Esophagus muscularis mucosa (tissue), 4 donors: ENCODE data around the gene CAMKMT. TPM values are rescaled to one million over a fixed set of nuclear protein-coding genes. Genes with fewer than 3 reads are reported as not detected.

ENCODE experiments used
- DNase-seq: peaks from one replicate; pipeline ENCODE4 v3.0.0-alpha.2; 2017; ENCODE audit errors: extremely low spot score
- H3K27ac ChIP-seq, 4 donors: fragments of 200-600 bp; sonication (generic); replicated peaks in 1 of 4; 1 replicate in 3 of 4; 2 replicates in 1 of 4; pipeline ENCODE4 v1.5.1; 2016 to 2019; ENCODE audit warnings: mild to moderate bottlenecking in 1 of 4
- H3K27me3 ChIP-seq, 4 donors: fragments of 200-600 bp; sonication (generic); one replicate each; pipeline versions ENCODE4 v1.5.1 to v1.6.0; 2016 to 2019
- H3K36me3 ChIP-seq, 4 donors: fragments of 200-600 bp; sonication (generic); one replicate each; pipeline ENCODE4 v1.5.1; 2016 to 2019
- H3K4me1 ChIP-seq, 4 donors: fragments of 200-600 bp; sonication (generic); one replicate each; pipeline ENCODE4 v1.5.1; 2016 to 2019
- H3K4me3 ChIP-seq, 4 donors: fragments of 200-600 bp; sonication (generic); 1 replicate in 2 of 4; 2 replicates in 2 of 4; pipeline ENCODE4 v1.5.1; 2016 to 2019; ENCODE audit warnings: mild to moderate bottlenecking in 4 of 4, moderate library complexity in 1 of 4
- H3K9me3 ChIP-seq, 4 donors: fragments of 200-600 bp; sonication (generic); 1 replicate in 3 of 4; 2 replicates in 1 of 4; pipeline ENCODE4 v1.5.1; 2016 to 2019
- EP300 ChIP-seq: sonication (generic); formaldehyde crosslinking; IDR thresholded peaks from one replicate; pipeline ENCODE4 v1.6.1; 2017; ENCODE audit warnings: antibody characterized with exemption
- POLR2A ChIP-seq: fragments of 450-650 bp; IDR thresholded peaks from one replicate; pipeline ENCODE4 v1.6.1; 2017; ENCODE audit warnings: antibody characterized with exemption, moderate library complexity, mild to moderate bottlenecking, low read depth
- POLR2AphosphoS5 ChIP-seq, 2 donors: sonication (generic); formaldehyde crosslinking; IDR thresholded peaks; one replicate each; pipeline ENCODE4 v1.6.1; 2017; ENCODE audit warnings: antibody characterized with exemption in 2 of 2
- WGBS: methylation state at CpG from one replicate; pipeline ENCODE4 v1.1.5; 2018; 5-methylcytosine and 5-hydroxymethylcytosine counted together
- intact Hi-C: fragments of 100-400 bp; cut with DNase I; formaldehyde crosslinking; loops from one replicate; pipeline ENCODE4 v1.15.1; 2023
- total RNA-seq, 4 donors: library from RNA; depleted of rRNA; stranded (reverse); fragments of >200 nt; gene quantifications; one replicate each; pipeline versions ENCODE4 v1.1.0 to v1.2.1, GENCODE V29; 2016
- TF ChIP-seq, protein P1 (sequence below), 3 experiments: fragments of 200-600 bp in 2 of 3; fragments of 450-650 bp in 1 of 3; sonication (generic) in 2 of 3; IDR thresholded peaks; one replicate each; pipeline ENCODE4 v1.5.1; 2017 to 2019; ENCODE audit warnings: antibody characterized with exemption in 3 of 3, mild to moderate bottlenecking in 2 of 3, moderate library complexity in 1 of 3

Gene CAMKMT
- total RNA-seq, 4 donors from 2014 or later: 5.8 to 8.3 (median 6.9) TPM

DNA sequence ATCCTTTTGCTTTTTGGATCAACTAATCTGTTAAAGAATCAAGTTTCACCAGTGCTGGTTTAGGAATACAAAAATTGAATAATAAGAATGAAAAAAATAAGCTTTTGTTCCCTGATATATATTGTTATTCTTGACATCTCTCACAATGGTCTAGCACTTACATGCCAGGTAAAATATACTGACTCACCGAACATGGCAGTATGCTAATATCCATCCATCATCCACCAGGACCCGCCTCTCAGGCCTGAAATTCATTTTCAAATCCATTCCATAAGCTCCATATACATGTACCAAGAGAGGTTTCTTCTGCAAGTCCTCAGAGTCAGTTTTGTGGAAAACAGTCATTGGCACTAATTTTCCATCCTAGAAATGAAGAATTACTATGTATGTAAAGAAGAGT, 33.0 kb upstream of the CAMKMT start:
- H3K9me3 ChIP-seq: no peaks in the 10 kb centered on the region
- intact Hi-C loops: no loop called here
- TF ChIP-seq EP300 (no peak), POLR2AphosphoS5 (IDR thresholded peaks at IDR 0.05) (no peak), POLR2A (no peak)
- TF ChIP-seq, protein P1, sequence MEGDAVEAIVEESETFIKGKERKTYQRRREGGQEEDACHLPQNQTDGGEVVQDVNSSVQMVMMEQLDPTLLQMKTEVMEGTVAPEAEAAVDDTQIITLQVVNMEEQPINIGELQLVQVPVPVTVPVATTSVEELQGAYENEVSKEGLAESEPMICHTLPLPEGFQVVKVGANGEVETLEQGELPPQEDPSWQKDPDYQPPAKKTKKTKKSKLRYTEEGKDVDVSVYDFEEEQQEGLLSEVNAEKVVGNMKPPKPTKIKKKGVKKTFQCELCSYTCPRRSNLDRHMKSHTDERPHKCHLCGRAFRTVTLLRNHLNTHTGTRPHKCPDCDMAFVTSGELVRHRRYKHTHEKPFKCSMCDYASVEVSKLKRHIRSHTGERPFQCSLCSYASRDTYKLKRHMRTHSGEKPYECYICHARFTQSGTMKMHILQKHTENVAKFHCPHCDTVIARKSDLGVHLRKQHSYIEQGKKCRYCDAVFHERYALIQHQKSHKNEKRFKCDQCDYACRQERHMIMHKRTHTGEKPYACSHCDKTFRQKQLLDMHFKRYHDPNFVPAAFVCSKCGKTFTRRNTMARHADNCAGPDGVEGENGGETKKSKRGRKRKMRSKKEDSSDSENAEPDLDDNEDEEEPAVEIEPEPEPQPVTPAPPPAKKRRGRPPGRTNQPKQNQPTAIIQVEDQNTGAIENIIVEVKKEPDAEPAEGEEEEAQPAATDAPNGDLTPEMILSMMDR (IDR thresholded peaks at IDR 0.05): no peak
- peaks cover 24 to 79% (median 37%) of the 10 kb centered on the region in 4 donors for H3K36me3 ChIP-seq
- H3K27me3 ChIP-seq: no peaks in the 10 kb centered on the region
- peaks cover 0 to 23% (median 21%) of the 10 kb centered on the region in 4 donors for H3K4me1 ChIP-seq
- DNase-seq: no peak
- WGBS: 88% methylated on average over 2 of the region's 2 CpGs
- no peak overlapping the region for H3K27ac ChIP-seq
- H3K4me3 ChIP-seq: no peak overlapping the region

DNA sequence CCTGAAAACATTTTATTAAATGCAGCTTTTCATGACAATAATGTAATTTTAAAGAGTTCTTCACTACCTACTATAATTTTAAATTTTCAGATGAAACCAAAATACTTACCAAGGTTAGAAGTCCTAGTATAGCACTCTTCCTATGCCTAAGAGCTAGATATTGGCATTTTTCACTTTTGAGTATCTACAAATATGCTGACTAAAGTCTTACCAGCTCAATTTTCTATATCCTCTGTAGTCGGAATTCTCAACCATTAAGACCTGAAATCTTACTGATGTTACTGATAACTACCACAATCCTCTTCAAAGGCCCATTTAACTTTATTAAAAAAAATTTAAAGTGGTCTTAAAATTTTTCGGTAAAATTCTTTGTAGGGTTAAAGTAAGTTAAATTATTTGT, 32.4 kb upstream of the CAMKMT start:
- peaks cover 0 to 29% (median 21%) of the 10 kb centered on the region in 4 donors for H3K4me1 ChIP-seq
- peaks cover 23 to 78% (median 36%) of the 10 kb centered on the region in 4 donors for H3K36me3 ChIP-seq
- no peak overlapping the region for H3K27ac ChIP-seq
- no peak overlapping the region for H3K4me3 ChIP-seq
- TF ChIP-seq EP300 (no peak), POLR2AphosphoS5 (IDR thresholded peaks at IDR 0.05) (no peak), POLR2A (no peak)
- TF ChIP-seq, protein P1 (IDR thresholded peaks at IDR 0.05): no peak
- H3K9me3 ChIP-seq: no peaks in the 10 kb centered on the region
- WGBS: 100% methylated on average over 2 of the region's 2 CpGs
- intact Hi-C loops: no loop called here
- DNase-seq: no peak
- H3K27me3 ChIP-seq: no peaks in the 10 kb centered on the region

DNA sequence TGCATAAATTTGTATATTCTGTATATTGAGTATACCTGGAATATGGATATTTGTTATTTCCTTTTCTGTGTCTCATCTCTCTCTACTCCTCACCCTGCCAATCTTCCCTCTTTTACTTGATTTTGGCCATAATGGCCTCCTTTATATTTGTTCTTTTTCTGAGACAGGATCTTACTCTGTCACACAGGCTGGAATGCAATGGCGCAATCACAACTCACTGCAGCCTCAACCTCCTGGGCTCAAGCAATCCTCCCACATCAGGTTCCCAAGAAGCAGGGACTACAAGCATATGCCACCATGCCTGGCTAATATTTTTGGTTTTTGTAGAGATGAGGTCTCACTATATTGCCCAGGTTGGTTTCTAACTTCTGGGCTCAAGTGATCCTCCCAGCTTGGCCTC, 30.9 kb upstream of the CAMKMT start:
- no peak for TF ChIP-seq POLR2AphosphoS5 (IDR thresholded peaks at IDR 0.05)
- TF ChIP-seq EP300: no peak
- no peak for TF ChIP-seq POLR2A
- TF ChIP-seq, protein P1 (IDR thresholded peaks at IDR 0.05): no peak
- H3K27me3 ChIP-seq: no peaks in the 10 kb centered on the region
- intact Hi-C loops: no loop called here
- H3K4me1 ChIP-seq: peaks cover 0 to 21% (median 6%) of the 10 kb centered on the region in 4 donors
- no peak overlapping the region for H3K27ac ChIP-seq
- DNase-seq: no peak
- H3K4me3 ChIP-seq: no peak overlapping the region
- H3K9me3 ChIP-seq: no peaks in the 10 kb centered on the region
- peaks cover 20 to 80% (median 39%) of the 10 kb centered on the region in 4 donors for H3K36me3 ChIP-seq
- WGBS: 95% methylated on average over 1 of the region's 1 CpG

DNA sequence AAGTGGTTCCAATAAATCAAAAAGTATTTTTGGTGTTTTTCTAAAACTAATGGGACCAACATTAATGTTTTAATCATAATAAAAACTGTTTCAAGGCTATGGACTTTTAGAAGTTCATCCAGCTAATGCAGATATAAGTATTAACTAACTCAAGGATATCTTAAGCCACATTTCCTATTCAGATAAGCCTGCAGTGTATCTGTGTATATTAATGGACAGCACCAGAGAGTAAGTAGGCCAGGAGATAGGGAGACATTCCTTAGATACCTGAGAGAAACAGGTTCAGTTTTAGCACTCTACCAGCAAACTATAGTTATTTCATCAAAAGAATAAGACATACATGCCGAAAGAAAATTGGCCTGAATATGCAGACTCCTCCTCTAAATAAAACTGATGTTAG, 27.8 kb upstream of the CAMKMT start:
- Histone ChIP-seq H3K9me3 (no peaks in the 10 kb centered on the region), H3K36me3 (peaks cover 24 to 76% (median 41%) of the 10 kb centered on the region in 4 donors), H3K4me1 (peaks cover 0 to 21% (median 4%) of the 10 kb centered on the region in 4 donors), H3K27ac (no peak overlapping the region), H3K4me3 (no peak overlapping the region), H3K27me3 (no peaks in the 10 kb centered on the region)
- WGBS: 100% methylated on average over 1 of the region's 1 CpG
- intact Hi-C loops: no loop called here
- TF ChIP-seq, protein P1 (IDR thresholded peaks at IDR 0.05): no peak
- no peak for TF ChIP-seq POLR2AphosphoS5 (IDR thresholded peaks at IDR 0.05)
- no peak for TF ChIP-seq POLR2A
- TF ChIP-seq EP300: no peak
- no peak for DNase-seq
